ENCODE data around the gene MFAP3. TPM values are rescaled to one million over a fixed set of nuclear protein-coding genes. Genes with fewer than 3 reads are reported as not detected.

The MFAP3 gene
- total and polyA plus RNA-seq, 2 of the 13 experiments (the other 11 are each of a cell fraction or from before 2014, with no cell fraction given): 12.1 to 28.3 TPM

DNA sequence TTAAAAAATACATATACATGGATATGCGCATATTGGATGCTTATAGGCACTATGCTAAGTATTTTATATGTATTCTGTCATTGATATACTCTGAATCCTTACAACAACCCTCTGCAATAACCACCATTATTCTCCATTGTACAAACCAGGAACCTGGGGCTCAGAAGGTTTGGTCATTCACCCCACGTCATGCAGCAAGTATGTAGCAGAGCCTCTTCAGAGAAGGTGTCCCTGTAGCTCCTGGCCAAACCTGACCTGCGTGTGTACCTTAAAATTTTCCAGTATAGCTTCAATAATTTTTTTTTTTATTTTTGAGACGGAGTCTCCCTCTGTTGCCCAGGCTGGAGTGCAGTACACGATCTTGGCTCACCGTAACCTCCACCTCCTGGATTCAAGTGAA, 51.9 kb downstream of the MFAP3 start:
- Histone ChIP-seq H2AFZ (ENCODE audit: low read length) (no peak overlapping the region), H3K4me2 (ENCODE audit: low read depth, low read length) (no peak overlapping the region), H3K79me2 (ENCODE audit: insufficient read depth, low read length) (no peaks in the 10 kb centered on the region), H3K36me3 (replicated peaks in 1 of 2; ENCODE audit: control insufficient read depth in 1 of 2, insufficient read depth in 2 of 2, low read length in 2 of 2) (no peaks in the 10 kb centered on the region), H3K4me3 (replicated peaks in 1 of 3; ENCODE audit: insufficient read depth in 1 of 3, low read depth in 2 of 3, low read length in 3 of 3) (no peak overlapping the region), H3K27ac (ENCODE audit: extremely low read length, insufficient read depth, low read length) (no peak overlapping the region), H3K4me1 (ENCODE audit: insufficient read depth, low read length) (no peaks in the 10 kb centered on the region), H3K9ac (ENCODE audit: insufficient read depth, low read depth, low read length) (no peak overlapping the region), H4K20me1 (ENCODE audit: insufficient read depth, low read length) (no peaks in the 10 kb centered on the region), H3K27me3 (ENCODE audit: control insufficient read depth in 1 of 2, insufficient read depth in 2 of 2, low read length in 2 of 2) (peaks cover 0 to 21% of the 10 kb centered on the region in 2 experiments; a peak in 3 of 5 replicates), H3K9me3 (ENCODE audit: low read length) (no peaks in the 10 kb centered on the region)
- FAIRE-seq (no peak), ATAC-seq (no peak), DNase-seq (ENCODE audit: low spot score) (no peak)
- intact Hi-C loops (cut with micrococcal nuclease; ENCODE audit: unreplicated experiment): no loop called here
- no peak for TF ChIP-seq SRSF1 (optimal IDR thresholded peaks at IDR 0.05; ENCODE audit: low read depth, low read length)
- TF ChIP-seq TARDBP (CRISPR knock-in tag; IDR thresholded peaks at IDR 0.05): no peak
- TF ChIP-seq IRX3 (CRISPR knock-in tag; IDR thresholded peaks at IDR 0.05; ENCODE audit: borderline replicate concordance, low read depth): no peak
- TF ChIP-seq, protein P1, sequence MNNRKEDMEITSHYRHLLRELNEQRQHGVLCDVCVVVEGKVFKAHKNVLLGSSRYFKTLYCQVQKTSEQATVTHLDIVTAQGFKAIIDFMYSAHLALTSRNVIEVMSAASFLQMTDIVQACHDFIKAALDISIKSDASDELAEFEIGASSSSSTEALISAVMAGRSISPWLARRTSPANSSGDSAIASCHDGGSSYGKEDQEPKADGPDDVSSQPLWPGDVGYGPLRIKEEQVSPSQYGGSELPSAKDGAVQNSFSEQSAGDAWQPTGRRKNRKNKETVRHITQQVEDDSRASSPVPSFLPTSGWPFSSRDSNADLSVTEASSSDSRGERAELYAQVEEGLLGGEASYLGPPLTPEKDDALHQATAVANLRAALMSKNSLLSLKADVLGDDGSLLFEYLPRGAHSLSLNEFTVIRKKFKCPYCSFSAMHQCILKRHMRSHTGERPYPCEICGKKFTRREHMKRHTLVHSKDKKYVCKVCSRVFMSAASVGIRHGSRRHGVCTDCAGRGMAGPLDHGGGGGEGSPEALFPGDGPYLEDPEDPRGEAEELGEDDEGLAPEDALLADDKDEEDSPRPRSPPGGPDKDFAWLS (CRISPR knock-in tag; IDR thresholded peaks at IDR 0.05; ENCODE audit: borderline replicate concordance): no peak
- TF ChIP-seq, protein P2, sequence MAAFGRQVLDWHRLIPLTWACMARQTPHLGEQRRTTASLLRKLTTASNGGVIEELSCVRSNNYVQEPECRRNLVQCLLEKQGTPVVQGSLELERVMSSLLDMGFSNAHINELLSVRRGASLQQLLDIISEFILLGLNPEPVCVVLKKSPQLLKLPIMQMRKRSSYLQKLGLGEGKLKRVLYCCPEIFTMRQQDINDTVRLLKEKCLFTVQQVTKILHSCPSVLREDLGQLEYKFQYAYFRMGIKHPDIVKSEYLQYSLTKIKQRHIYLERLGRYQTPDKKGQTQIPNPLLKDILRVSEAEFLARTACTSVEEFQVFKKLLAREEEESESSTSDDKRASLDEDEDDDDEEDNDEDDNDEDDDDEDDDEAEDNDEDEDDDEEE (CRISPR knock-in tag; IDR thresholded peaks at IDR 0.05): no peak
- no peak for TF ChIP-seq SATB2 (CRISPR knock-in tag; IDR thresholded peaks at IDR 0.05)
- TF ChIP-seq, protein P3, sequence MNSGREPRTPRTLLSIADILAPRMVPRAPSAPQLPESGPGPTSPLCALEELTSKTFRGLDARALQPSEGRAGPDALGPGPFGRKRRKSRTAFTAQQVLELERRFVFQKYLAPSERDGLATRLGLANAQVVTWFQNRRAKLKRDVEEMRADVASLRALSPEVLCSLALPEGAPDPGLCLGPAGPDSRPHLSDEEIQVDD (CRISPR knock-in tag; IDR thresholded peaks at IDR 0.05; ENCODE audit: borderline replicate concordance): no peak
- TF ChIP-seq SP1 (IDR thresholded peaks at IDR 0.05): no peak
- TF ChIP-seq SP1 (CRISPR knock-in tag; IDR thresholded peaks at IDR 0.05): no peak
- BruUV-seq (replicated peaks): no TSS peak
- 38% methylated on average over 6 of the region's 6 CpGs for WGBS (ENCODE audit: low lambda C conversion rate)
- ChIA-PET CTCF (ENCODE audit: low intra/inter-chr PET ratio, low total read pairs) (no interaction called here), POLR2A (no interaction called here)
- in situ Hi-C loops (cut with HindIII; ENCODE audit: extremely low pct_ligation_motif_present, low pct_unique_long_range_greater_than_20kb): no loop called here
